HG03045 (cell line): ENCODE data around the gene TRIB2.

Experiments used
- ATAC-seq: cut with Tn5 transposase; IDR thresholded peaks from one replicate; pipeline ENCODE4 v1.9.1; 2021; ENCODE audit warnings: mild to moderate bottlenecking, moderate library complexity; ENCODE audit not compliant: unreplicated experiment

The TRIB2 gene

DNA sequence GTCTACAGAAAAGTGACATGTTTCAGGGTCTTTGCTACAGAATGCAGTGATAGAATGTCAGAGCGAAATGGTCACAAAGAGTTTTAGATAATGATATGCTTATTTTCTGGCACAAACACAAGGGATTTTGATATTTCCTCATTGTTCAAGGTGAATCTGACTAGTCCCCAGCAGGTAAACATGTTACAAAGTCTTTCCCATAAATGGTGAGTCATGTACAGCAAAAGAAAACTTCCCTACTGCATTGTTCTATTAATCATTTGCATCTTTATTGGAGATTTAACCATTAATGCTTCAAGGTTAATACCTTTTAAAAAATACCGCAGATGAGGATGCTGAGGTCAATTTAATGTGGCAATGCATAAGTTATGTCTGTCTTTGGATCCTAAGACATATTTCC lies 19.1 kb upstream of the TRIB2 start:
- no peak for ATAC-seq

DNA sequence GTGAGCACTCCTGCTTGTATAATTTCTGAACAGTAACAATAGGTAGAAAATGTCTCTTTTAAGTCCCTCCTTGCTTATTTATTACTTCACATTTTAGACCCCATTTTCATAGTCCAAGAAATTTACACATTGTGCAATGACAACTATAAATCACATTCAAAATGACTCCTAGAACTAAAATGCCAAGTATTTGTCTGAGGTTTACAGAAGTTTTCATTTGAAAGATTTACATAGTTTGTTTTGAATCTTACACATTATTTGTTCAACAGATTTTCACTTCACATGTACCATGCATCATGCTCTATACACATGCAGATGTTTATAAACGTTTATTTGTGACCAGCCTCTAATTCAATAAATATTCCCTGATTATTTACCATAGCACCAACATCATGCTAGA lies 15.7 kb upstream of the TRIB2 start:
- no peak for ATAC-seq

DNA sequence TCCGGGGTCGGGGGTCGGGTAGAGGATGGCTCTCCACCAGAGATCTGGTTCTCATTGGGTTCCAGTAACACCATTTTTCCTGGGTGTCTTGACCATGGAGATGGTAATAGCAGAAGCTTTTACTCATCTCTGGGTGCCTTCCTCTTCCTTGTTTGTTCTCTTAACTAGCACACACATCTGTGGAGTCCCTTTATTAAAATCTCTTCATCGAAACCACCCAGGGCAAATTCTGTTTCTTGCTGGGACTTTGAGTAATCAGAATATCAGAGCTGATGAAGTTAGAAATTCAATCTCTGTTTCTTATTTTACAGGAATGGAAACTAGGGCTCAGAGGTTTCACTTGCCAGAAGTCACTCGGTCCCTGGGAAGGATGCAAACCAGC lies 15.0 kb upstream of the TRIB2 start:
- ATAC-seq: no peak

DNA sequence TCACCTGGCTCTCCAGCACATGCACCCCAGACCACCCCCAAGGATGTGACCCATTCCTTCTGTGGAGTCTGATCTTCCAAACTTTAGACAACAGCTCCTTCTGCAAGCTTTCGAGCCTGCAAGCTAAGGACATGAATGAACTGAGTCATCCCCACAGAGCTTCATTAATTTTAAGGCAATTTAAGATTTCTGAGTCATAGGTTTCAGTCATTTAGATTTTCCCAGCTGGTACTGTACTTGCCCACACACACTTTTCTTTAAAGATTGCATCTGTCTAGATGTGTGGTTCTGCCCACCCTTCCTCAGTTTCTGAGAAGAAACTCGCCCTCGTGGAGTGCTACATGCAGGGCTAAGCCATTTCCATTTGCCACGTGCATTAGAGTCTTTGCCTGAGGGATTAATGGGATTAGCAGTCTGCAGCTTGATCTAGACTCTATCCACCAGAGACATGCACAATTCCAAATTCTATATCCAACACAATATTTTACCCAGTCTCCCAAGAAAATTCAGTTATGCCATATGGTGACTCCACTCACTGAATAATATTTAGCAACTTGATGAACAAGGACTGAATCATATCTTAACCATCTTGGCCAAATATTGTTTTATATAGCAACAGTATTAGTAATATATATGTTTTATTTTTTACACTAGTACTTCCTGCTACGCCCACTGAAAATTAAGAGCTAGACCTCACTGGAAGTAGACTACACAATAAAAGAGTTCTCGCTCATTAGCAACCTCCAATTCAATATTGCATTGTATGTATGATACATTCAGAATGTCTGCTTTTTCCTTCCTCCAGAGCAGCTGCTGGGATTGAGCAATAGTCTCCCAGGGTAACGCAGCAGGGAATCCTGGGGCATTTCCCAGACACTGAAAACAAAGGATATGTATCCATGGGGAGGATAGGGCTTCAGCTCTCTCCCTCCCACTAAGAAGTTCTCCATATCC lies 14.3 kb upstream of the TRIB2 start:
- no peak for ATAC-seq

DNA sequence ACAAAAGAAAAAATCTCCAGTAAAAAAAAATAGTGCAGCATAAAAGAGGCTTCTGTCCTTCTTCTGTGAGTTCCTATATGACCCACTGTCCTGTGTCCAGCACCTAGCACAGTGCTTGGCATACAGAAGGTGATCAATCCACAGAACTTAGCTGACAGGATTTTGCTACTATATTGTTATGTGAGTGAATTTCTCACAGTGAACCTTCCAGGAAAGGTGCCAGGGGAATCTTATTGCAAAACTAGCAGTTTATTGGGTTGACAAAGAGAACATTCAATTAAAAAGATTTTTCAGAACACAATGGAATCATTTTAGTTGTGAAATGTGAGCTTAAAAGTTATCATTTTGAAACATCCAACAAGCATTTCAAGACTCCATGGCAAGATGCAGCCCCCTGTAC lies 12.4 kb upstream of the TRIB2 start:
- no peak for ATAC-seq

DNA sequence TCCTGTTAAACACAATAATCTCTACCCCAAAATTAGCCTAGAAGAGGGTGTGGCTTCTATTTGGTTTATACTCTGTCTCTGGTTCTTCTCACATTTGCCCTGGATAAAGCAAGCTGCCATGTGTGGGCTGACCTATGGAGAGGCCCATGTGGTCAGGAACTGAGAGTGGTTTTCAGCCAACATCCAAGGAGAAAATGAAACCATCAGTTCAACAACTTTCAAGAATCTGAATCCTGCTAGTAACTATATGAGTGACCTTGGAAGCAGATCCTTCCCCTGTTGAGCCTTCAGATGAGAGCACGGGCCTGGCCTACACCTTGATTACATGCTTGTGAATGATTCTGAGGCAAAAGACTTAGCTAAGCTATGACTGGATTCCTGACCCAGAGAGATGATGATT lies 11.5 kb upstream of the TRIB2 start:
- no peak for ATAC-seq

DNA sequence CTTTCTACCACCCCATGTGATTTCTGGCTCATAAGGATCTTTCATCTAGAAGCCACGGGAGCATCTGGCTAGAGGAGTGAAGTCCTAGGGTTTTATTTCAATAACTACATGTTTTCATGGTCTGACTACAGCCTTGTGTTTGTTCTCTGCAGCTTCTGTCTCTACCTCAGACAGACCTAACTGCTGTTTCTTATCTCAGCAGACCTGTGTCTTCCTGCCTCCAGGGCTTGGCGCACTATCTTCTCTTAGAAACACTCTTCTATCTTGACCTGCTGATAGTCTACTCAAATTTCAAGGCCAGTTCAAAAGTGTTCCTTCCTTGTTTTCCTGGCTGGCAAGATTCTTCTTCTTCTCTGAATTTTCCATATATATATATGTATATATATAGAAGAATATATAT lies 11.0 kb upstream of the TRIB2 start:
- no peak for ATAC-seq

DNA sequence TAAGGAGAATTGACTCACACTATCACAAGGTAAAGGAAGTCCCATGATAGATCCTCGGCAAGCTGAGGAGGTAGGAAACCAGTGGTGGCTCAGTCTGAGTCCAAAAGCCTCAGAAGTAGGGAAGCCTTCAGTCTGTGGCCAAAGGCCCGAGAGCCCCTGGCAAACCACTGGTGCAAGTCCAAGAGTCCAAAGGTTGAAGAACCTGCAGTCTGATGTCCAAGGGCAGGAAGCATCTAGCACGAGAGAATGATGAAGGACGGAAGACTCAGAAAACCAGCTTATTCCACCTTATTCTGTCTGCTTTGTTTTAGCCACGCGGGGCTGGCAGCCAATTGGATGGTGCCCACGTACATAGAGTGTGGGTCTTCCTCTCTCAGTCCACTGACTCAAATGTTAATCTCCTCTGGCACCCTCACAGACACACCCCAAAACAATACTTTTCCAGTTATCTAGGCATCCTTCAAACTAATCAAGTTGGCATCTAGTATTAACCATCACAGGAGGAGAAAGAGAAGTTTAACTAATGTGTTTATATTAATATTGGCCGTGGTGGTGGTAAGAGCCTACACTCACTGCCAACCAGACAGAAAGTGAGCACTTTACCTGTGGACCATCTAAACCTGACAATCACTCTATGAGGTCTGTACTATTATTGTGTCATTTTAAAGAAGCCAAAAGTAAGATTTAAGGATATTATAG lies 8.1 kb upstream of the TRIB2 start:
- ATAC-seq: no peak

DNA sequence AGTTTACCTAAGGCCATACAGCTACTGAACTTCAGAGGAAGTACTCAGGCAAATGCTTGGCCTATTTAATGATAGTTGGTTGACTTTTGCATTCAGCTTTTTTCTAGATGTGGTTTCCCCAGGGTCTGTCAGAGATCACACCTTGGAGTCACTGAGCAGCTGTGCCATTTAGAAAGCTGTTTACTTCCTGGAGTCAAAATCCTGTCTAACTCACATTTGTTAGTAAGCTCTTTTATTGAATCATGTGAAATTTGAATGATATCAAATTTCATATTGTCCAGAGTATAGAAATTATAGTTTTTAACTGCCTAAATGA lies 7.6 kb upstream of the TRIB2 start:
- ATAC-seq: no peak

DNA sequence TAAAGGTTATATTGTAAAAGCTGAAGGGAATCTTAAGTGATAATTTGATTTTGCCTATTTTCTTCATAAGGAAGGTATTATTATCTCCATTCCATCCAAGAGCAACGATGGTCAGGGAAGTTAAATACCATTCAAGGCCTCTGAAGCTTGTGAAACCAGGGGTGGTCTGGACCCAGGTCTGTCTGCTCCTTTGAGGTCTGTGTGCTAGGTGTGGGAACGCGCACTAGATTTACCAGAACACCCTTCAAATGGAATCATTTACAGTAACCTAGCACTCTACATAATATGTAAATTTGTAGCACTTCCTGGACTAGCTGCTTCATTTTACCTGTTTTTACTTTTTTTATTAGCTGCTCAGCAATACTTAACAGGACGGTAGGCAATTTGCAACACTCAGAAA lies 6.4 kb upstream of the TRIB2 start:
- ATAC-seq: no peak

DNA sequence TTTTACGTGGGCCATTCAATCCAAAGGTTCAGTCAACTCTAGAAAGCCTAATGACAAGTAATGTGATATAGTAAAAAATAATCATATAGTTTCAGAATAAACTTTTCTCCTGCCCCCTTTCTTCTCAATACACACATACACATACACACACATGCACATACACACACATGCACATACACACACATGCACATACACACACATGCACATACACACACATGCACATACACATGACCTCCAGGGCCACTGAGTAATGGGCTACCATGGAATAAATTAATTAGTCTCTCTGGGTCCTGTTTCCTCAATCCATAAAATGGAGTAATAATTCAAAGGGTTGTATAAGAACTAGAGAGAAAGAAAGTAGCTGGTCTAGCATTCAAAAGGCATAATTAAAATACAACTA lies 5.4 kb upstream of the TRIB2 start:
- no peak for ATAC-seq

DNA sequence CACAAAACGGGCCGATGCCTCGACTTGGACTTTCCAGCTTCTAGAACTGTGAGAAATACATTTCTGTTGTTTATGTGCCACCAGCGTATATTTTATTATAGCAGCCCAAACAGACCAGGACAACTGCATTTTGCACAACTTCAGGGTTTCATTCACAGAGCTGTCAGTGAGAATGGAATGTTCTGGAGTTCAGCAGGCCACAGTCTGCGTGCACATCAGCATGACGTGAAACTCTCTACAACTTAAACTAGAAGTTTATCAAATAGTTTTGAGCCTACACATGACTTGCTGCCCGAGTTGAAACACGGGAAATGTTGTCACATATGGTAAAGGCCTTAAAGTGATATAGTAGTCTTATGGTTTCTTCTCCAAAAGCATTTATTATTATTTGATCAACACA lies 3.9 kb upstream of the TRIB2 start:
- no peak for ATAC-seq

DNA sequence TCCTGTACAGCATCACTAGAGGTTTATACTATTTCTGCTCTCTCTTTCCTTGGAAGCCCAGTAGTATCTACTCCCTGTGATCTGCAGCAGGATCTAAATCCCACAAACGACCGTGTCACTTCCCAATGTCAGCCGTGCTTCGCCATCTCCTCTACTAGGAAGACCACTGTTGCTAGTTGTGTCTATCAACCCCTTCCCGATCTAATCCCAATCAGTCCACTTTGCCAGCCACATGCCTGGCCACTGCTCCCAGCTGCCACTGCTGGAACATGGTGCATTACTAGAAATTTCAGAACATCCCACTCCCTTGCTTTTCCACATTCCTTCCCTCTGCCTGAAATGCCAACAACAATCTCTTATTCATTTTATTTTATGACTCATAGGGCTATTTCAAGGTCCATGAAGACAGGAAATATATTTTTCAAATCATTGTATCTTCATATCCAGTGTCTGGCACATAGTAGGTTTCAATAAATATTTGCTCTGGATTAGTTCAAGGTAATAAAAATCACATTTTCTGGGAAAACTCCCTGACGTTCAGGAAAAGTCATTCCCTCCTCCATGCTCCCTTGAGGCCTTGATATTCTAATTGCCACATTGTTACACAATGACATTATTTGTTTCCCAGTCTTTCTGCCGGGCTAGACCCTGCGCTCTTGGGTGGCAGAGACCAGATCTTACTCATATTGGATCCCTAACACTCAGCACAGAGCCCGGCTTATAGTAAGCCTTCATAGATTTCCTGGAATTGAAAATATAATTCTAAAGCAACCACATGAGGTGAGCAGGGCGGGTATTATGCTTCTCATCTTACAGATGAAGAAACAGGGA lies 2.1 kb upstream of the TRIB2 start:
- ATAC-seq: no peak

DNA sequence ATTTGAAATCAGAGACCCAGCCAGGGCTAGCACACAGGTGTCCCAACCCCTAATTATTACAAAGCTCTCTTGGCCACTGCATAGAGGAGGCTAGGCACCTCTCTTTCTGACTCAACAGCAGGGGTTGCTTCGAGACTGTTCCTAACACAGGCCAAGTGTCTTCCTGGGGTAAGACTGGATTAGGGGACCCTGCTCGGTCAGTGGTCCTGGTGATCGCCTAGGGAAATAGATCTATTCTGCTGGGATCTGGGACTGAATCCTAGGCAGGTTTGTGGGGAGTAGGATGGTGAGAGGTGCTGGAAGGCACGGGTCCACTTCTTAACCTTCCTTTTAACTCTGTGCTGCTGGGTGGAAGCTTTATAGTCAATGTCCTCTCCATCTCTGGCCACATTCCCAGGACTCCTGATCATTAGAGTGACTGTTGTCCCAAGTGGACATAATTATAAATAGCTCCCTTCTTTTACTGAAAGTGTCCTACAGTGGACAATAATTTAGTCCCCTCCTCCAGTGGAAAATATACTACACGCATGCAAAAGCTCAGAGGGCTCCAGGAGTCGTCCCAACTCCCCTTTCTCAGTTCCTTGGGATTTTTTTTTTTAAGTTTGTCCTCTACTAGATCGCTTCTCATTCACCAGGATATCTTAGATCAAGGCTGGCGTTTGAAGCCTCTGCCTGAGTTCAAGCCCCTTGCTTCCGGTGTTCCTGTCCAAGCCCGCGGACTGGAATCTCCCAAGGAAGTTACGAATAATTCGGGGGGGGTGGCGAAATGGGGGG lies 1.3 kb upstream of the TRIB2 start:
- ATAC-seq: no peak

DNA sequence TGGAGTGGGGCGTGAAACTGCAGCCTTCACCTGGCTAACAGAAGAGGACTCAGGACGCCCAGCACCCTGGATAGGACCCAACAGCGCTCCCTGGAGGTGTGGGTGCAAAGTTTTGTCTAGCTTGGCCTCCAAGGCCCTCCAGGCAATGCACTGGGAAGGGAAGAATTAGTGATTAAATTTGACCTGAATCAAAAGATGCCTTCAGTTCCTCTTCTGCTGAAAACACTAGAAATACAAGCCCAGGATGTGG lies 779 bp upstream of the TRIB2 start:
- no peak for ATAC-seq

DNA sequence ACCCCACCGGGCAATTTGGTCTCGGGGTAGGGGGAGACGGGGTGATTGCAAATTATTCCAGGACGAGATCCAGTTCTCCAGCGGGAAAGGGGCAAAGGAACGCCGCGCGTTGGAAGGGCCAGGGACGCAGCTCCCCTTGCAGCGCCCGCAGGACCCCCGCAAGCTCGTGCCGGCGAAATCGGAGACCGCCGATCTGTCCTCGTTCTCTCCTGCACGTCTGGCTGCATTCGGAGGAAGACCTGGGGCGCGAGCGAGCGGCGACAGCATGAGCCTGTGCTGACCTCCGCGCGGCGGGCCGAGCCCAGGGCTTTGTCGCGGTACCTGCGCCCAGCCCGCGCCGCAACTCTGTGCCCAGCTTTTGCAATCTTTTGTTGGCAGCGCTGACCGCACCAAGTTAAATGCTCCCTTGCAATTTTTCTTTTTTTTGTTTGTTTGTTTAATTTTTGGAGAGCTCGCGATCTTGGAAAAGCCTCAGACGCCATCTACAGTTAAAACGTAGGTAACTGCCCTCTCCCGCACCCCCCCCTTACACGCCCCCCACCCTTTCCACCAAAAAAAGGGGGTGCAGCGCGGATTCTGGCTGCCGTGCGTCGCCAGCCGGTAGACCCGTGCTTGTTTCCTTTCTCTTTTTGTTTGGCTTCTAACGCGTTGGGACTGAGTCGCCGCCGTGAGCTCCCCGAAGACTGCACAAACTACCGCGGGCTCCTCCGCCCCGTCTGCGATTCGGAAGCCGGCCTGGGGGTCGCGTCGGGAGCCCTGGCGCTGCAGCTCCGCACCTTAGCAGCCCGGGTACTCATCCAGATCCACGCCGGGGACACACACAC lies 667 bp downstream of the TRIB2 start:
- no peak for ATAC-seq

DNA sequence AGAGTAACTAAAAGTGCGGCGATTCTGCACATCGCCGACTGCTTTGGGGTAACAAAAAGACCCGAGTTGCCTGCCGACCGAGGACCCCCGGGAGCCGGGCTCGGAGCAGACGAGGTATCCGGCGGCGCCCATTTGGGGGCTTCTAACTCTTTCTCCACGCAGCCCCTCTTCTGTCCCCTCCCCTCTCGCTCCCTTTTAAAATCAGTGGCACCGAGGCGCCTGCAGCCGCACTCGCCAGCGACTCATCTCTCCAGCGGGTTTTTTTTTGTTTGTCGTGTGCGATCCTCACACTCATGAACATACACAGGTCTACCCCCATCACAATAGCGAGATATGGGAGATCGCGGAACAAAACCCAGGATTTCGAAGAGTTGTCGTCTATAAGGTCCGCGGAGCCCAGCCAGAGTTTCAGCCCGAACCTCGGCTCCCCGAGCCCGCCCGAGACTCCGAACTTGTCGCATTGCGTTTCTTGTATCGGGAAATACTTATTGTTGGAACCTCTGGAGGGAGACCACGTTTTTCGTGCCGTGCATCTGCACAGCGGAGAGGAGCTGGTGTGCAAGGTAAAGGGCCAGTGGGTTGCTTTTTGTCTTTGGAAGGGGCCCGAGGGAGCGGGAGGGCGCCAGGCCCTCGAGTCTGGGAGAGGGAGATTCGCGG lies 1.4 kb downstream of the TRIB2 start:
- no peak for ATAC-seq

DNA sequence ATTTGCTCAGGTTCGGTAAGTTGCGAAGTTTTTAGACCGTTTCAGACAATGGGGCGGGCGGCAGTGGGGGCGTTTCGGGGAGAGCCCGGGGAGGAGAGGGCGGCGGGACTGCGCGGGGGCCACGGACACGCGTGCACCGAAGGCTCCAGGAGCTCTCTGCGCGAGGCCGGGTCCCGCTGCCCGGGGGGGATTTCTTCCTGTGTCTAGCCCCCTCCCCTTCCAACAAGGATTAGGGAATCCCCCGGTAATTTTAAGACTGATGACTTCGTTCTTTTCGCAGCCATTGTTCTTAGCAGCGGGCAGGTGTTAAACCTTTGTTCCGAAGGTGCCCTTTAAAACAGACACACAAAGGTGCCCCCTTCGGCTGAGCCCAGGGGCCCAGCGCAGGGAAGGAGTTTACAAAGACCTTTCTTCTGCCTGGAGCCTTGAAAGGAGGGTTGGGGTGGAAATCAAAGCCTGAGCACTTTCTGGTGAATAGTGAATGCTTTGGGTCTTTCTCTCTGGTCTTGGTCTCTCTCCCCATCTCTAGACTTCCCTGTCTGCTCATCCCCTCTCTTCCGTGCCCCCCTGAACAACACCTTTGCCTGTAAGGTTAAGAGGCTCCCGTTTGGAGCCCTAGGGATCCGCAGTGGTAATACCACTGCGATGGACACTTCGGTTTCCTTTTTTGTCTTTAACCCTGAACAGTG lies 2.1 kb downstream of the TRIB2 start:
- ATAC-seq: no peak
